Measurements from ENCODE around the gene FOXO1. TPM values are rescaled to one million over a fixed set of nuclear protein-coding genes. Genes with fewer than 3 reads are reported as not detected.

Gene FOXO1
- total RNA-seq, 2 donors from 2014 or later: 6.1 to 9.5 TPM

DNA sequence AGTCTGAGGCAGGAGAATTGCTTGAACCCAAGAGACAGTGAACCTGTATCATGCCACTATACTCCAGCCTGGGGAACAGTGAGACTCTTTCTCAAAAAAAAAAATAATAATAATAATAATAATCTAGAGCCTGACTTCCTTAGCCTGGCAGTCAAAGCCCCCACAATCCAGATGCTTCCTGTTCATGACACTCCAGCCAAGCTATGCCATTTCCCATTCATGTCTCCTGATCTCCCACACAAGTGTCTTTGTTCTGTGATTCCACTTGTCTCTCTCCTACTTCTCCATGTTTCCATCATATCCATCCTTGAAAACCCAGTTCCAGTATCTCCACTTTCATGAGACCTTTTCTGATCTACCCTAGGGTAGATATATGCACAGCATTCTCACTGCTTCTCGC is 150.7 kb downstream of the FOXO1 start:
- ATAC-seq (no peak), DNase-seq (ENCODE audit: low spot score) (no peak)
- Mint-ChIP-seq H3K27ac (no peak overlapping the region), H3K36me3 (no peaks in the 10 kb centered on the region), H3K4me1 (ENCODE audit: low read depth in 2 of 2) (peaks cover 12 to 13% of the 10 kb centered on the region in 2 donors), H3K9me3 (no peaks in the 10 kb centered on the region), H3K27me3 (no peaks in the 10 kb centered on the region), H3K4me3 (no peak overlapping the region)

DNA sequence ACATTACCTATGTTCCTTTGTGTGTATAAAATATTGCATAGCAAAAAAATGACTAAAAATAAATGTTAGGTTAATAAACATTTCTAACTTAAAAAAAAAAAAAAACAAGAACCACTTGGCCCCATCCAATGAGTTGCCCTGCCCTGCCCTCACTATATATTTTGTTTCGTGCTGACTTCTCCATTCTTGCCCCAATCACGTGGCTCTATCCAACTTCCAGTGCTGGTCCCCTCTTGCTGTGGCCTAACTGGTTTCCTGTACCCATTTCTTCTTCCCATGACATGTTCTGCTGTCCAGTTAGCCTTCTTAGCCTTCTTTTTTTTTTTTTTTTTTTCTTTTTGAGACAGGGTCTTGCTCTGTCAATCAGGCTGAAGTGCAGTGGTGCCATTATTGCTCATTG is 151.6 kb downstream of the FOXO1 start:
- no peaks in the 10 kb centered on the region for H3K27me3 Mint-ChIP-seq
- DNase-seq (ENCODE audit: low spot score) (no peak), ATAC-seq (no peak)
- peaks cover 12 to 13% of the 10 kb centered on the region in 2 donors for H3K4me1 Mint-ChIP-seq (ENCODE audit: low read depth in 2 of 2)
- no peaks in the 10 kb centered on the region for H3K9me3 Mint-ChIP-seq
- H3K4me3 Mint-ChIP-seq: no peak overlapping the region
- H3K27ac Mint-ChIP-seq: no peak overlapping the region
- no peaks in the 10 kb centered on the region for H3K36me3 Mint-ChIP-seq

DNA sequence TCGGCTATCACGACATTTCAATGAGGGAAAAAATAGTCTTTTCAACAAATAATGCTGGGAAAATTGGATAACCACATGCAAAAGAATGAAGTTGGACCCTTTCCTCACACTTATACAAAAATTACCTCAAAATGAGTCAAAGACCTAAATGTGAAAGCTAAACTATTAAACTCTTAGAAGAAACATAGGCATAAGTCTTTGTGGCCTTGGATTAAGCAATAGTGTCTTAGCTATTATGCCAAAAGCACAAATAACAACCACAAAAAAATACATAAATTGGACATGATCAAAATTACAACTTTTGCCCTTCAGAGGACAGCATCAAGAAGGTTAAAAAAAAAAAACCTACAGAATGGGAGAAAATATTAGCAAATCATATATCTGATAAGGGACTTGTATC is 156.6 kb downstream of the FOXO1 start:
- H3K27me3 Mint-ChIP-seq: peaks cover 3 to 8% of the 10 kb centered on the region in 2 donors
- no peak overlapping the region for H3K27ac Mint-ChIP-seq
- no peaks in the 10 kb centered on the region for H3K4me1 Mint-ChIP-seq (ENCODE audit: low read depth in 2 of 2)
- DNase-seq (ENCODE audit: low spot score): no peak
- ATAC-seq: no peak
- no peaks in the 10 kb centered on the region for H3K36me3 Mint-ChIP-seq
- H3K4me3 Mint-ChIP-seq: no peak overlapping the region
- H3K9me3 Mint-ChIP-seq: no peaks in the 10 kb centered on the region

DNA sequence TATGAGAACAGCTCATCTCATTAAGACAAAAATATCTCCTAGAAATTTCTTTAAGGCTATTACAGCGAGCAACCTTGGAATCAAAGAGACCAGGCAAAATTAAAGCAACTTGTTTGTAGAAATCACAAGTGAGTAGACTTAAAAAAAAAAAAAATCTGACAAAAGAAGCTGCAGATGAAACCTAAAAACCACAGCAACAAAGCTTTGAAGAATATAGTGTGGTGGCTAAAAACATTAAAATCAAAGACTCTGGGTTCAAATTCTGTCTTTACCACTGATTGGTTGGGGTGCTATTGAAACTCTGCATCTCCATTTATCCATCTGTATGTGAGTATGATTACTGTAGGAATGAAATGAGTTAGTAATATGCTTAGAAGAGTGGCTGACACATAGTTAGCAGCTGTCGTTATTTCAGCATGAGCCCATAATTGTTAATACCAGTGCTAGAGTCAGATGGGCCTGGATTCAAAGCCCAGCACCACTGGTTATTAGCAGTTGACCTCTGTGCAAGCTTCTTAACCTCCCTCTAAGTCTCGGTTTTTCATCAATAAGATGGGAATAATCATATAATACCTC is 157.6 kb downstream of the FOXO1 start:
- DNase-seq (ENCODE audit: low spot score) (no peak), ATAC-seq (no peak)
- Mint-ChIP-seq H3K9me3 (no peaks in the 10 kb centered on the region), H3K27ac (no peak overlapping the region), H3K4me3 (no peak overlapping the region), H3K27me3 (peaks cover 3 to 8% of the 10 kb centered on the region in 2 donors), H3K4me1 (ENCODE audit: low read depth in 2 of 2) (no peaks in the 10 kb centered on the region), H3K36me3 (no peaks in the 10 kb centered on the region)

DNA sequence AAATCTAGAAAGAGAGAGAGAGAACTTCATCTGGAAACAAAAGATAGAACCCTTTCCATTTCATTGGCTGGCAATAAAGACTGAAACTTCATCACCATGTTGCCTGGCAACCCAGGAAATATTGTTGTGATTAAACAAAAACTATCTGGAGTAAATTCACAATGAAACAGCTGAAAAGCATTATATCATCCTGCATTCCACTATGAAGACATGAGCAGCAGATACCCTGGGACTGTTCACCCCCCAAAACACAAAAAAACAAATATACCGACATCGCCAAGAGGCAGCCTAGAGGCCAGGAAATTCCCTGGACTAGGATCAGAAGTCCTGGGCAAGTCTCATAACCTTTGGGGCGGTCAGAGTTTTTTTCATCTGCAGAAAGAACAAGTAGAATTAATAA is 158.3 kb downstream of the FOXO1 start:
- H3K27me3 Mint-ChIP-seq: peaks cover 3 to 8% of the 10 kb centered on the region in 2 donors

DNA sequence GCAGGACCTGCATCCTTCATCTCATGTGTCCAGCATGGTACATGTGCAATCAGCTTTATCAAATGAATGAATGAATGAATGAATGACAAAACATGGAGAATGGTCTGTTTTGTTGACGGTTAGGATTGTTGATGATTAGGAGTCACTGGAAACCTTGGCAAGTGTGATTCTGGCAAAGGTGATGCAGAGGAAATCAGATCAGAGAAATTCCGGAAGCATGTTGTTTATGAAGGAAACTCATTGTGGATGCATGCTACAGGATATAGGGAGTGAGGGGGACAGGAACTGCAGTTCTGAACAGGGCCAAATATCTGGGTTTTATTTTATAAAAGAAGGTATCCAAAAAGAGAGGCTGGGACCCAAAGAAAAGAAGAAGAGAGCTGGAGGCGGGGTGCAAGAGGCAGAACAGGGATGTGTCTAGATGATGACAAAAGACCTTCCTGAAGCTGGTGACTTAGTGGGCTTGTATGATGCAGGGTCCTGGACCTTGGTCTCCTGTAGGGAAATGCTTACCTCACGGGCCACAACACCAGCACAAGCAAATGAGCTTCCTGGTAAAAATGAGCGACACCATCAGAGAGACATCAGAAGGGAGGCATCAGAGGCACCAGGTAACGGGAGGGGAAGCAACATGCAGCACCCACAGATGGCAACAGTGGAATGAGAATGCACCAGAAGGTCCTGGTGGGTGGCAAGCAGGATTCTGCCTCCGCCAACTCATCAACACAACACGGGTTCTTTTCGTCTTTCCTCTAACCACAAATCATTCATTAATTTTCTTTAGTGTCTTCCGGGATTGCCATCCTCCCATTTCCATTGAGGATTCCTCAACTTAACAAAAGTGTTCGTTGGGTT is 159.6 kb downstream of the FOXO1 start:
- Mint-ChIP-seq H3K4me3 (no peak overlapping the region), H3K27me3 (peaks cover 8% of the 10 kb centered on the region in 2 donors), H3K27ac (no peak overlapping the region), H3K9me3 (no peaks in the 10 kb centered on the region), H3K4me1 (ENCODE audit: low read depth in 2 of 2) (no peaks in the 10 kb centered on the region), H3K36me3 (no peaks in the 10 kb centered on the region)
- ATAC-seq: no peak
- DNase-seq (ENCODE audit: low spot score): no peak

More for the DNA sequence above, 158.3 kb downstream of the FOXO1 start:
- Mint-ChIP-seq H3K4me1 (ENCODE audit: low read depth in 2 of 2) (no peaks in the 10 kb centered on the region), H3K27ac (no peak overlapping the region), H3K36me3 (no peaks in the 10 kb centered on the region), H3K4me3 (no peak overlapping the region), H3K9me3 (no peaks in the 10 kb centered on the region)
- no peak for DNase-seq (ENCODE audit: low spot score)
- no peak for ATAC-seq

Other genes starting within 250 kb of the FOXO1 start
- gene MRPS31, start 104.5 kb upstream of the FOXO1 start, total RNA-seq: 10 to 100 TPM; 25.2 to 27.4 TPM
- 10 to 100 TPM in 1 of 2 donors, 1 to 10 TPM in 1; 6.2 to 15.3 TPM for gene SLC25A15, start 123.0 kb upstream of the FOXO1 start, total RNA-seq

All from natural killer cell treated with Interleukin-12 subunit alpha and Interleukin-12 subunit beta and Interleukin-15 and Interleukin-18, amount 100 ng/mL, for 72 hours (primary cell).